ENCODE results near the gene EFCAB8.
A peak's percentile ranks its signal among the peaks of the same experiment; 100 is the strongest.

Gene EFCAB8

GRCh38 chr20:32908334-32909292, 49.9 kb downstream of the EFCAB8 start:
- Histone ChIP-seq H2BK120ac (ENCODE audit: low read depth, low read length) (no peak overlapping the region), H4K91ac (ENCODE audit: low read length) (no peak overlapping the region), H2AFZ (ENCODE audit: low read depth, low read length) (no peak overlapping the region), H3K14ac (ENCODE audit: low read length in 2 of 2) (no peak overlapping the region), H3K4me1 (ENCODE audit: control insufficient read depth, insufficient read depth, low read depth, low read length) (no peaks in the 10 kb centered on the region), H3K9me3 (ENCODE audit: control insufficient read depth, low read length) (no peaks in the 10 kb centered on the region), H3K36me3 (ENCODE audit: control insufficient read depth in 1 of 2, insufficient read depth in 2 of 2, low read depth in 1 of 2, low read length in 2 of 2) (no peaks in the 10 kb centered on the region), H3K4ac (ENCODE audit: low read depth in 1 of 2, low read length in 2 of 2) (no peak overlapping the region), H3K18ac (ENCODE audit: low read depth in 1 of 2, low read length in 2 of 2) (no peak overlapping the region), H2BK5ac (ENCODE audit: low read depth, low read length, poor library complexity, severe bottlenecking) (no peak overlapping the region), H3K27ac (ENCODE audit: low read length, poor library complexity, severe bottlenecking) (no peak overlapping the region), H3K23ac (ENCODE audit: low read length in 2 of 2) (no peak overlapping the region), H3K79me1 (replicated peaks; ENCODE audit: low read length, poor library complexity, severe bottlenecking) (no peaks in the 10 kb centered on the region), H4K8ac (ENCODE audit: low read length) (no peak overlapping the region), H3K4me3 (ENCODE audit: insufficient read depth in 1 of 2, low read depth in 1 of 2, low read length in 2 of 2) (no peak overlapping the region), H2BK15ac (ENCODE audit: low read depth, poor library complexity, severe bottlenecking) (no peak overlapping the region), H3K4me2 (ENCODE audit: low read length, poor library complexity, severe bottlenecking) (no peak overlapping the region), H2BK12ac (ENCODE audit: low read length in 2 of 2) (no peak overlapping the region), H3K9ac (ENCODE audit: low read length) (no peak overlapping the region), H3K27me3 (ENCODE audit: control insufficient read depth in 1 of 2, insufficient read depth in 1 of 2, low read length in 2 of 2) (peaks cover 12 to 40% of the 10 kb centered on the region in 2 experiments), H2AK5ac (ENCODE audit: low read length, severe bottlenecking) (no peak overlapping the region)
- DNase-seq, result no peak
- 79% methylated on average over 19 of the region's 19 CpGs for WGBS

- Histone ChIP-seq H2BK5ac (ENCODE audit: low read depth, low read length, poor library complexity, severe bottlenecking) (no peak overlapping the region), H3K9ac (ENCODE audit: low read length) (no peak overlapping the region), H3K27me3 (ENCODE audit: control insufficient read depth in 1 of 2, insufficient read depth in 1 of 2, low read length in 2 of 2) (peaks cover 12 to 36% of the 10 kb centered on the region in 2 experiments), H3K4me3 (ENCODE audit: insufficient read depth in 1 of 2, low read depth in 1 of 2, low read length in 2 of 2) (no peak overlapping the region), H3K4ac (ENCODE audit: low read depth in 1 of 2, low read length in 2 of 2) (no peak overlapping the region), H4K91ac (ENCODE audit: low read length) (no peak overlapping the region), H3K9me3 (ENCODE audit: control insufficient read depth, low read length) (peaks cover 5% of the 10 kb centered on the region), H3K23ac (ENCODE audit: low read length in 2 of 2) (no peak overlapping the region), H3K18ac (ENCODE audit: low read depth in 1 of 2, low read length in 2 of 2) (no peak overlapping the region), H3K4me1 (ENCODE audit: control insufficient read depth, insufficient read depth, low read depth, low read length) (no peaks in the 10 kb centered on the region), H3K4me2 (ENCODE audit: low read length, poor library complexity, severe bottlenecking) (no peak overlapping the region), H3K79me1 (replicated peaks; ENCODE audit: low read length, poor library complexity, severe bottlenecking) (no peaks in the 10 kb centered on the region), H3K14ac (ENCODE audit: low read length in 2 of 2) (no peak overlapping the region), H4K8ac (ENCODE audit: low read length) (no peak overlapping the region), H2BK120ac (ENCODE audit: low read depth, low read length) (no peak overlapping the region), H3K27ac (ENCODE audit: low read length, poor library complexity, severe bottlenecking) (no peak overlapping the region), H2AK5ac (ENCODE audit: low read length, severe bottlenecking) (no peak overlapping the region), H3K36me3 (ENCODE audit: control insufficient read depth in 1 of 2, insufficient read depth in 2 of 2, low read depth in 1 of 2, low read length in 2 of 2) (no peaks in the 10 kb centered on the region), H2BK12ac (ENCODE audit: low read length in 2 of 2) (no peak overlapping the region), H2AFZ (ENCODE audit: low read depth, low read length) (no peak overlapping the region), H2BK15ac (ENCODE audit: low read depth, poor library complexity, severe bottlenecking) (no peak overlapping the region)
- 82% methylated on average over 8 of the region's 9 CpGs for WGBS
- DNase-seq, result no peak
These were observed 50.7 kb downstream of the EFCAB8 start for GRCh38 chr20:32909451-32909850.

- Histone ChIP-seq H3K4me3 (ENCODE audit: insufficient read depth in 1 of 2, low read depth in 1 of 2, low read length in 2 of 2) (no peak overlapping the region), H3K27me3 (ENCODE audit: control insufficient read depth in 1 of 2, insufficient read depth in 1 of 2, low read length in 2 of 2) (peaks cover 12 to 36% of the 10 kb centered on the region in 2 experiments), H3K36me3 (ENCODE audit: control insufficient read depth in 1 of 2, insufficient read depth in 2 of 2, low read depth in 1 of 2, low read length in 2 of 2) (no peaks in the 10 kb centered on the region), H4K91ac (ENCODE audit: low read length) (no peak overlapping the region), H2BK120ac (ENCODE audit: low read depth, low read length) (no peak overlapping the region), H3K4me1 (ENCODE audit: control insufficient read depth, insufficient read depth, low read depth, low read length) (no peaks in the 10 kb centered on the region), H4K8ac (ENCODE audit: low read length) (no peak overlapping the region), H3K4me2 (ENCODE audit: low read length, poor library complexity, severe bottlenecking) (no peak overlapping the region), H3K9me3 (ENCODE audit: control insufficient read depth, low read length) (peaks cover 10% of the 10 kb centered on the region), H3K18ac (ENCODE audit: low read depth in 1 of 2, low read length in 2 of 2) (no peak overlapping the region), H2BK15ac (ENCODE audit: low read depth, poor library complexity, severe bottlenecking) (no peak overlapping the region), H3K23ac (ENCODE audit: low read length in 2 of 2) (no peak overlapping the region), H2BK12ac (ENCODE audit: low read length in 2 of 2) (no peak overlapping the region), H2AFZ (ENCODE audit: low read depth, low read length) (no peak overlapping the region), H2BK5ac (ENCODE audit: low read depth, low read length, poor library complexity, severe bottlenecking) (no peak overlapping the region), H3K4ac (ENCODE audit: low read depth in 1 of 2, low read length in 2 of 2) (no peak overlapping the region), H3K79me1 (replicated peaks; ENCODE audit: low read length, poor library complexity, severe bottlenecking) (no peaks in the 10 kb centered on the region), H3K9ac (ENCODE audit: low read length) (no peak overlapping the region), H3K14ac (ENCODE audit: low read length in 2 of 2) (no peak overlapping the region), H2AK5ac (ENCODE audit: low read length, severe bottlenecking) (no peak overlapping the region), H3K27ac (ENCODE audit: low read length, poor library complexity, severe bottlenecking) (no peak overlapping the region)
- WGBS, result 83% methylated on average over 11 of the region's 14 CpGs
- no peak for DNase-seq
These were observed 51.3 kb downstream of the EFCAB8 start for GRCh38 chr20:32909896-32910571.

- no peaks in the 10 kb centered on the region for H3K36me3 ChIP-seq (ENCODE audit: control insufficient read depth in 1 of 2, insufficient read depth in 2 of 2, low read depth in 1 of 2, low read length in 2 of 2)
- peaks cover 23% of the 10 kb centered on the region for H3K9me3 ChIP-seq (ENCODE audit: control insufficient read depth, low read length)
- DNase-seq, result no peak
- no peaks in the 10 kb centered on the region for H3K4me1 ChIP-seq (ENCODE audit: control insufficient read depth, insufficient read depth, low read depth, low read length)
- peaks cover 5 to 33% of the 10 kb centered on the region in 2 experiments for H3K27me3 ChIP-seq (ENCODE audit: control insufficient read depth in 1 of 2, insufficient read depth in 1 of 2, low read length in 2 of 2)
- no peak overlapping the region for H3K23ac ChIP-seq (ENCODE audit: low read length in 2 of 2)
- H2AFZ ChIP-seq (ENCODE audit: low read depth, low read length), result no peak overlapping the region
- no peak overlapping the region for H3K4ac ChIP-seq (ENCODE audit: low read depth in 1 of 2, low read length in 2 of 2)
- no peak overlapping the region for H3K4me3 ChIP-seq (ENCODE audit: insufficient read depth in 1 of 2, low read depth in 1 of 2, low read length in 2 of 2)
- no peak overlapping the region for H4K8ac ChIP-seq (ENCODE audit: low read length)
- H2BK5ac ChIP-seq (ENCODE audit: low read depth, low read length, poor library complexity, severe bottlenecking), result no peak overlapping the region
- no peak overlapping the region for H3K4me2 ChIP-seq (ENCODE audit: low read length, poor library complexity, severe bottlenecking)
- H3K9ac ChIP-seq (ENCODE audit: low read length), result no peak overlapping the region
- peak overlapping the region; percentile 20 for H4K91ac ChIP-seq (ENCODE audit: low read length)
- no peak overlapping the region for H3K27ac ChIP-seq (ENCODE audit: low read length, poor library complexity, severe bottlenecking)
- H3K18ac ChIP-seq (ENCODE audit: low read depth in 1 of 2, low read length in 2 of 2), result no peak overlapping the region
- H2BK120ac ChIP-seq (ENCODE audit: low read depth, low read length), result no peak overlapping the region
- H3K14ac ChIP-seq (ENCODE audit: low read length in 2 of 2), result peak overlapping the region in 1 of 2 experiments; percentile 72
- 82% methylated on average over 13 of the region's 13 CpGs for WGBS
- no peak overlapping the region for H2BK12ac ChIP-seq (ENCODE audit: low read length in 2 of 2)
- no peak overlapping the region for H2BK15ac ChIP-seq (ENCODE audit: low read depth, poor library complexity, severe bottlenecking)
- H3K79me1 ChIP-seq (replicated peaks; ENCODE audit: low read length, poor library complexity, severe bottlenecking), result no peaks in the 10 kb centered on the region
- H2AK5ac ChIP-seq (ENCODE audit: low read length, severe bottlenecking), result no peak overlapping the region
These were observed 52.6 kb downstream of the EFCAB8 start for GRCh38 chr20:32911355-32911754.
